NCI-H345 (cell line): ENCODE measurements around the gene UBR2.
A peak's percentile ranks its signal among the peaks of the same experiment; 100 is the strongest.

Experiments used
- DNase-seq: peaks from one replicate; lab custom pipeline; 2025; lab: John Stamatoyannopoulos, UW

UBR2 gene

GRCh38 chr6:42563697-42564505, at the start of gene UBR2:
UBR2 (plus strand) TSS chr6:42564029; CDS start chr6:42564320, 291 bp downstream.
- peak; percentile 99 for DNase-seq

- no peak for DNase-seq
These were observed 49.1 kb upstream of the UBR2 start for GRCh38 chr6:42514745-42515144.

DNA sequence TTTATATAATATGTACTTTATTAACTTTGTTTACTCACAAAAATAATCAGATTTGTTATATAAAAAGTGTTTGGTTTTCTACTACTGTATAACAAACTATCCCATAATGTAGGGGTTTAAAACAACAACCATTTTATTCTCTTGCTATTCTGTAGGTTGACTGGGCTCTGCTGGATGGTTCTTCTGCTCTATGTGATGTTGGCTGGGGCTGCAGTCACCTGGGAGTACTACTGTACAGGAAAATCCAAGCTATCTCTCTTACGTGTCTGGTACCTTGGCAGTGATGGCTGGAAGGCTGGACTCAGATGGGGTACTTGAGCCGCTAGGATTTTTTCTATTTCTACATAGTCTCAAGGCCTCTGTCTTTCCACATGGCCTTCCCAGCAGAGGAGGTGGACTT, 44.0 kb upstream of the UBR2 start:
- DNase-seq, result no peak

DNA sequence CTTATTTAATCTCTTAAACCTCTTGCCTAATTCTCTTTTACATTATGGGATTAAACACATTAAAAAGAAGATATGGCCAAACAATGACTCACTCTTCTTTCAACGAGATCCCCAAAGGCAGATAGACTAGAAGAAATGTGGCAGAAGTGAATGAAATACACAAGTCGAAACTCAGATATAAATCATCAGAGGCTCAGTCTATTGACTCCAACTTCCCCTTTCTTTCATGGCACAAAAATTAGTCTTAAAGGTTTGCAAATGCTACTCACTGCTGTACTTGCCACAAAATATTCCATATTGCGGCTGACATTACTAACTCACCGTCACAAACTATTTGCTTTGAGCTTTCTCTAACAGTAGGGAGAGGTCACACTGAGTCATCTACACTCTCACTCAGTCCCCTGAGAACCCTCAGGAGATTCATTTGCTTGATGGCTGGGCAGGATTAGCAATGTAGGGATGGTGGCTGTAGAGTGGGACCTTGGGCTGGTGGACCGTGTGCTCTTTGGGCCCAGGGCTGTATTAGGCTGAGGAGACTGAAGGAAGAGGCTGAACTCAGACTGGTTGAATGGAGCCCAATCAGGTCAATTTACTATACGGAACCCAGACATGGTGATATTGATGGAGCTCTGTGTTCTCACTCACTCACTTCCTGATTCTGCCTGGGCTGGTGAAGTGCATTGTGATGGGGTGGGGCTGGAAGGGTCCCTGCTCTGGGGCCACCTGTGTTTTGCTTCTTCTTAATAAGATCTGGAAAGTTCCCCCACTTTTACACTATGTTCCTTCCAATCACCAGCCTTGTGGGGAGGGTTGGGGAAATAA, 42.8 kb upstream of the UBR2 start:
- DNase-seq, result no peak

- no peak for DNase-seq
These were observed 41.8 kb upstream of the UBR2 start for GRCh38 chr6:42522036-42522435.

GRCh38 chr6:42522942-42523814, 40.7 kb upstream of the UBR2 start:
- no peak for DNase-seq

DNA sequence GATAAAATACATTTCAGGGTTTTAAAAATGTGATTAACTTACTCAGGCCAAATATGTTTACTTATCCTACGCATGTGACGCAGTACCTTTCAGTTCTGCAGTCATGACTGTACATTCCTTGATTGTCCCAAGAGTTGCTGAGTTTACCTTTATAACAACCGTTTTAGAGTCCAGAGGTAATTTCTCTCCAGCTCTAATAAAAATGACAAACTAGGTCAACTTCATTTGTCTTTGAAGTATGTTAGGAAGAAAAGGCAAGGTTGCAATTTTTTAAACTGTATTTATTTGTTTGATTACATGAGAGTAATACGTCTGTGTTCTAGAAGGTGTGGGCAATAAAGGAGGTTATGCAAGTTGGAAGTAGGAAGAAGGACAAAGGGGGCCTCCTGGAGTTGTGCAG, 38.6 kb upstream of the UBR2 start:
- no peak for DNase-seq

DNA sequence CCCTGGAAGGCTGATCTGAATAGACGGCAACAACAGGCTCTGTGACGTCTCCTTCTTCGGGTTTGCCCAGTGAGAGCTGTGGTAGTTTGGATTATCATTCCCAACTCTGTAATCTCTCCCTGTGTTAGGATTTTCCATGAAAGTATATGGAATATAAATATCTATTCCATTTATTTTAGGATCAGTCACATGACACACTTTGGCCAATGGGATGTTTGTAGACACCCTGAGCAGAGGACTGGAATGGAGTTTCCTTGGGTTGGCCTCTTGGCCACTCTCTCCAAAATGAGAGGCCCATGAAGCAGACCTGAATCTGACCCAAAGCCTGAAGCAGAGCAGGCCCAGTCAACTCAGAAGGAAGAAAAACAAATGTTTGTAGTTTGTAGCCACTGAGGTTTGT, 37.2 kb upstream of the UBR2 start:
- DNase-seq, result no peak

DNA sequence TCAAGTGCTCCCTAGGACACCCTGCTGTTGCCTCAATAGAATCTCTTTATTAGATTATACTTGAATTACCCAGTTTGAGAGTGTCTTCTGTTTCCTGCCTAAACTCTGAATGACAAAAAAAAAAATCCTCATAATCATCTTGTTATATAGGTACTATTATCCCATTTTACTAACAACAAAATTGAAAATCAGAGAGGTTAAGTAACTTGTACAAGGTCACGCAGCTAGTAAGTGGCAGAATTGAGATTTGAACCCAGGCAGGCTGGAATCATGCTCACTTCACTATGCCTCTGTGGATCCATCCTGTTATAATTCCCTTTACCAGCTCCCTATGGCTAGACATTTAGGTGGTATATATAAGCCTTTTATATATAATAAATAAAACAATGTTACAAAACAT, 36.6 kb upstream of the UBR2 start:
- DNase-seq, result no peak

DNA sequence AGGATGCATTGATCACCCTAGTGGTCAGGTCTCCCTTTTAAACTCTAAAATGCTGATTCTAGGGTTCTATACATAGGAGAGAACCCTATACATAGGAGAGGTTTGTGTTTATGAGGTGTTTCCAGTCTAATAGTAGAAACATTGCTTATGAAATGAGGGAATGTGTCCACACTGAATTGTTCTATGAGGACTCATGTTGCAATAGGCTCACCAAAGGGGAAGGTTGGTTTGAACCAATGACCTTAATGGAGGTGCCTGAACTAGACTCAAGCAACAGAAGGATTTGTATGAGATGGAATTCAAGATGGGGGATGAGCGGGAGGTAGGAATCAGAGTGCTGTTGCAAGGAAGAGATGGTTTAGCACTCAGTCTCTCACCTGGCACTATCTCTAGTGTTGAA, 33.5 kb upstream of the UBR2 start:
- DNase-seq, result no peak

- no peak for DNase-seq
These were observed 33.1 kb upstream of the UBR2 start for GRCh38 chr6:42530751-42531150.

DNA sequence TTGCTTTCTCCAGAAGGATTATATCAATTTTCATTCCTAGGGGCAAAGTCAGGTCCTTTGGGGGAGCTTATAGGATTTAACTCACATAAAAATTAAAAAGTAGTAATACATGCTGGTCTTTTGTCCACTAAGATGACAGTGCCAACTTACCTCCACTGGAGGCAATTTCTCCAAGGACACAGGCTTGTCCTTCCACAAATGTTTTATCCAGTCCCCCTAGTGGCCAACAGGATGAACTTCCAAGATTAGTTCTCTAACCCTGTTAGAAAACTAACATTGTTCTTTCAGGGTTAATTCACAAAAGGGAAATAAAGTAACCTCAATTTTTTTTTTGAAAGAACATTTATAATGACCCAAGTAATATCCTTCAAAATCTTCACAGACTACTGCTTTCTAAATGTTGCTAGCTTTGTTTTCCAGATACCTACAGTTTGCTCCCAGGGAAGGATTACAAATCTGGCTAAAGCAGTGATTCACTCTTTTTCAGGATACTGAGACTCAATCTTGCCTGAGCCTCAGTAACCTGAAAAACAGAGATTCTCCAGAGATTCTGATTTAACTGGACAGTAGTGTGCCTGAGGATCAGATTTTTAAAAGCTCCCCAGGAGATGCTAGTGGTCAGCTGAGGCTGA, 31.7 kb upstream of the UBR2 start:
- DNase-seq, result peak; percentile 49

DNA sequence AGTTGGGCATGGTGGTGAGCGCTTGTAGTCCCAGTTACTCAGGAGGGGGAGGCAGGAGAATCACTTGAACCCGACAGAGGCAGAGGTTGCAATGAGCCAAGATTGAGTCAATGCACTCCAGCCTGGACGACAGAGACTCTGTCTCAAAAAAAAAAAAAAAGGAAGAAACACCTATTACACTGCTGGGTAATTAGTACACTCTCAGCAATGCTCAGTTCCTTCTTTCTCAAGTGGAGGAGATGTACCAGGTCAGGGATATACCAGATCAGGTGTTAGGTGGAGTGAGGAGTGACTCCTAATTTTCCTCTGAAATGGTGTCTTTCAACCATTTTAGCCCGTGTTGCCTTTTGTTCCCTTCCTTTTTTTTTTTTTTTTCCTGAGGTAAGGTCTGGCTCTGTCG, 30.0 kb upstream of the UBR2 start:
- DNase-seq, result no peak

GRCh38 chr6:42537536-42537935, 26.3 kb upstream of the UBR2 start:
- DNase-seq, result no peak

GRCh38 chr6:42539135-42539534, 24.7 kb upstream of the UBR2 start:
- no peak for DNase-seq

DNA sequence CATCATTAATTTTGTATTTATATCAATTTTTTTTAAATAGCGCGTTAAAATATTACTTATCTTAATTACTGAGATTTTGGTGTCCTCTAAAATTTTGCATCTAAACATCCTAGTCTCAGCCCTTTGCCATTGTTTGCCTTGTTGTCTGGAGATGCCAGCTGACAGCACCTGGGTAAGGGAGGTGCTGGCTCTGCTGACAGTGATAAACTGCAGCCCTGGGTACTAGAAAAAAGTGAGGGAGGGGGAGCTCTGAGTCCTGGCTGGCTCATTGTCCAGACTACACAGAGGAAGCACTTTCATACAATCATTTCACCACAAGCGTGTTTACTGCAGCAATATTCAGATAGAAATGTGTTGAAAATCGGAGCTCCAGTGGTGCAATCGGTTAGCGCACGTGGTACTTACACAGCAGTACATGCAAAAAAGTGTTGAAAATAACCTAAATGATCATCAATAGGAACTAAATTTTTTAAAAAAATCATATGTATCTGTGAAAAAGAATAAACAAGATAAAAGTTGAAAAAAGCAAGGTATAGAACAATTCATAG, 18.5 kb upstream of the UBR2 start:
- DNase-seq, result peak; percentile 20

GRCh38 chr6:42547407-42548329, 16.2 kb upstream of the UBR2 start:
- peak; percentile 76 for DNase-seq

- no peak for DNase-seq
These were observed 13.6 kb upstream of the UBR2 start for GRCh38 chr6:42550277-42550676.

- no peak for DNase-seq
These were observed 12.6 kb upstream of the UBR2 start for GRCh38 chr6:42551217-42551616.

DNA sequence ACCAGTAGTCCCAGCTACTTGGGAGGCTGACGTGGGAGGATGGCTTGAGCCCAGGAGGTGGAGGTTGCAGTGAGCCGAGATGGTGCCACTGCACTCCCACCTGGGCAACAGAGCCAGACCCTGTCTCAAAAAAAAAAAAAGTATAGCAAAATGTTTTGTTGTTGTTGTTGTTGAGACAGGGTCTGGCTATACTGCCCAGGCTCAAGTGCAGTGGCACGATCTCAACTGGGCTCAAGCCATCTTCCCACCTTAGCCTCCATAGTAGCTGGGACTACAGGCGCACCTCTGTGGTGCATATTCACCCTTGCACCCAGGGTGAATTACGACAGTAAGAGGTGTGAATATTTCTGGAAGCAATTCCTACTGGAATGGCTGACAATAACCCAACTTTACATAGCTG, 11.4 kb upstream of the UBR2 start:
- DNase-seq, result no peak
